NCI-H2029 (cell line): Measurements from ENCODE around the gene PKD1L1.

Experiments used
- DNase-seq: peaks from one replicate; lab custom pipeline; 2025; lab: John Stamatoyannopoulos, UW

PKD1L1 gene

GRCh38 chr7:47787249-47788069 is 160.8 kb downstream of the PKD1L1 start:
- DNase-seq = no peak

GRCh38 chr7:47786557-47787248 is 161.6 kb downstream of the PKD1L1 start:
- no peak for DNase-seq

- no peak for DNase-seq
Observed at GRCh38 chr7:47785923-47786556, 162.2 kb downstream of the PKD1L1 start.

GRCh38 chr7:47783456-47784223 is 164.6 kb downstream of the PKD1L1 start:
- DNase-seq = no peak

- no peak for DNase-seq
Observed at GRCh38 chr7:47782792-47783191, 165.5 kb downstream of the PKD1L1 start.

GRCh38 chr7:47782022-47782421 is 166.2 kb downstream of the PKD1L1 start:
- no peak for DNase-seq

GRCh38 chr7:47780555-47780954 is 167.7 kb downstream of the PKD1L1 start:
- DNase-seq = no peak

- no peak for DNase-seq
Observed at GRCh38 chr7:47779341-47779771, 168.9 kb downstream of the PKD1L1 start.

GRCh38 chr7:47778153-47778661 is 170.1 kb downstream of the PKD1L1 start:
- DNase-seq = no peak

- DNase-seq = no peak
Observed at GRCh38 chr7:47777531-47778152, 170.6 kb downstream of the PKD1L1 start.

- no peak for DNase-seq
Observed at GRCh38 chr7:47776335-47776734, 171.9 kb downstream of the PKD1L1 start.

- no peak for DNase-seq
Observed at GRCh38 chr7:47775238-47775637, 173.0 kb downstream of the PKD1L1 start.

- DNase-seq = no peak
Observed at GRCh38 chr7:47772492-47772891, 175.8 kb downstream of the PKD1L1 start.

- no peak for DNase-seq
Observed at GRCh38 chr7:47771990-47772360, 176.3 kb downstream of the PKD1L1 start.

- DNase-seq = no peak
Observed at GRCh38 chr7:47771336-47771989, 176.8 kb downstream of the PKD1L1 start.

GRCh38 chr7:47766126-47766525 is 182.1 kb downstream of the PKD1L1 start:
- no peak for DNase-seq

GRCh38 chr7:47765373-47765979 is 182.8 kb downstream of the PKD1L1 start:
- no peak for DNase-seq

GRCh38 chr7:47764746-47765145 is 183.5 kb downstream of the PKD1L1 start:
- DNase-seq = no peak

GRCh38 chr7:47763063-47763974 is 184.9 kb downstream of the PKD1L1 start:
- peak; percentile 31 for DNase-seq

GRCh38 chr7:47762746-47763062 is 185.6 kb downstream of the PKD1L1 start:
- no peak for DNase-seq
